HTERT RPE-1 (cell line): ENCODE measurements around the gene MRPL49.
"Not testable (repeated sequence)": the region's sequence is repeated elsewhere in the genome, so short reads cannot be mapped to it uniquely, and the experiment has no call there.

Experiments
- in situ Hi-C: fragments of 300-500 bp; cut with MboI; formaldehyde crosslinking; loops from 4 replicates; pipeline ENCODE4 v1.14.3; 2020; ENCODE audit warnings: low sequenced_read_pairs

The MRPL49 gene

GRCh38 chr11:65117206-65118096 lies 4.7 kb upstream of the MRPL49 start, which contains the start of gene ZNHIT2:
ZNHIT2 (minus strand) TSS chr11:65117701; CDS start chr11:65117653, 48 bp downstream.
- in situ Hi-C loops: no loop called here

- in situ Hi-C loops: no loop called here
These were observed 3.9 kb upstream of the MRPL49 start for GRCh38 chr11:65118097-65118837.

DNA sequence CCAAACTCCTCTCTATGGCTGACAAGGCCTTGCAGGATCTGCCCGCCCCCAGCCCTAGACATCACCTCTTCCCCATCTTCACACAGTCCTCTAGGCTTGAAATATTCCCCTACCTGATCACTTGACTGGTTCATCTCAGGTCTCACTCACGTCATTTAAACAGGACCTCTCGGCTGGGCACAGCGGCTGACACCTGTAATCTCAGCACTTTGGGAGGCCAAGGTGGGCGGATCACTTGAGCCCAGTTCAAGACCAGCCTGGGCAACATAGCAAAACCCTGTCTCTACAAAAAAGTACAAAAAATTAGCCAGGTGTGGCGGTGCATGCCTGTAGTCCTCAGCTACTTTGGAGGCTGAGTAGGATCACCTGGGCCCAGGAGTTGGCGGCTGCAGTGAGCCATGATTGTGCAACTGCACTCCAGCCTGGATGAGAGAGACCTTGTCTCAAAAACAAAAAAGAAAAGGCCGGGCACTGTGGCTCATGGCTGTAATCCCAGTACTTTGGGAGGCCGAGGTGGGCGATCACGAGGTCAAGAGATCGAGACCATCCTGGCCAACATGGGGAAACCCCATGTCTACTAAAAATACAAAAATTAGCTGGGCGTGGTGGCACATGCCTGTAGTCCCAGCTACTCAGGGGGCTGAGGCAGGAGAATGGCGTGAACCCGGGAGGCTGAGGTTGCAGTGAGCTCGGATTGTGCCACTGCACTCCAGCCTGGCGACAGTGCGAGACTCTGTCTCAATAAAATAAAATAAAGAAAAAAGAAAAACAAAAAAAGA lies 3.0 kb upstream of the MRPL49 start:
- in situ Hi-C loops: not testable (repeated sequence)

DNA sequence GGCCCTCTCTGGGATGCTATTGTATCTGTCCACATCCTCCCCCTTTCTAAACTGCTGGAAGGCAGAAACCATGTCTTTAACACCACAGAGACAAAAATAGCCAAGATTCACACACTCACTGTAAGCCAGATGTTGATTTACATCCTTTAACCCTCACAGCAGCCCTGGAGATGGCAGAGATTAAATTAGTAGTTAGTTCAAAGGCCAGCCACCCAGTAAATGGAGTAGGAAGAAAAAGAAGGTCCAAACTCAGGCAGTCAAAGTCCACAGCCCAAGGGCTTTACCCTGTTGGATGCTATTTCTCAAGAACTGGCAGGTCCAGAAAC lies 2.5 kb upstream of the MRPL49 start:
- in situ Hi-C loops: no loop called here

GRCh38 chr11:65120831-65121230 lies 1.3 kb upstream of the MRPL49 start:
- in situ Hi-C loops: no loop called here

DNA sequence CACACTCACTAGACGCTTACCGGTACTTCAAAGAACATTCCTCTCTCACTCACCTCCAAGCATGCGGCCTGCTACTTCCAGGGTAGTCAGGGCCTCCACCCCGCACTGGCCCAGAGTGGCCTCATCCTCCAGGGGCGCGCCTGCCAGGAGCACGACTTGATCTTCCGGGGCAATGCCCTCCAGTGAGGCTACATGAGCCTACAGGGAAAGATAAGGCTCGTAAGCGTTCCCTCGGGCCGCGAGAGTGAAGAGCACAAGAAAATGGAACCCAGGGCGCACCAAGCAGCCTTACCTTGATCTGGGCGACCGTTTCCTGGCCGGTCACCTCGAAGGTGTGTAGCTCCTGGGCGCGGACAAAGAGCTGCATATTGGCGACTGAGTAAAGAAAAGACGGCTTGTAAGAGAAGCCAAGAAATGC lies 665 bp upstream of the MRPL49 start:
- in situ Hi-C loops: no loop called here

DNA sequence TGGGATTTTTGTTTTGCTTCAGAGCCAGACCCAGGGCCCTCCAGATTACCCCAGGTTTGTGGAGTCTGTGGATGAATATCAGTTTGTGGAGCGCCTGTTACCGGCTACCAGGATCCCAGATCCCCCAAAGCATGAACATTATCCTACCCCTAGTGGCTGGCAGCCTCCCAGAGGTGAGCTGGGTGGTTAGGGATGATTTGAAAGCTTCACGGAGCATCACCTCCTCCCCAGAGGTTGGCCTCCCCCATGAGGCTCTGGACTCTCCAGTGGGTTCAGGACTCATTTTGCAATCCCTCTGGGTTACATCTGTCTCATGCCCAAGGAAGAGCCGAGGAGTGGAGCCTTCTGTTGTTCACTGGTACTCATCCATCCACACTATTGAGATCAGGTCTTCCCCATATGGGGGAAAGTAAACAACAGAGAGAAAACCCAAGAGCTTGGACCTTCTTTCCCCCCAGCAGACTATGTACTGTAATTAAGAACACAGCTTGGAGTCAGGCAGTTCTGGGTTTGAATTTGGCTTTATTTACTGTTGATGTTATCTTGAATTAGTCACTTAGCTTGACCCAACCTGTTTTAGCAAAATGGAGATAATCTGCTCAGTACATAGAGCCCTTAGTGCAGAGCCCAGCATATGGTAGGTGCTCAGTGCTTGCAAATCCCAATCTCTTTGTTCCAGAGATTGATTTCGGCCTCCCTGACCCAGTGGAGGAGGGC lies 2.5 kb downstream of the MRPL49 start:
- in situ Hi-C loops: no loop called here

DNA sequence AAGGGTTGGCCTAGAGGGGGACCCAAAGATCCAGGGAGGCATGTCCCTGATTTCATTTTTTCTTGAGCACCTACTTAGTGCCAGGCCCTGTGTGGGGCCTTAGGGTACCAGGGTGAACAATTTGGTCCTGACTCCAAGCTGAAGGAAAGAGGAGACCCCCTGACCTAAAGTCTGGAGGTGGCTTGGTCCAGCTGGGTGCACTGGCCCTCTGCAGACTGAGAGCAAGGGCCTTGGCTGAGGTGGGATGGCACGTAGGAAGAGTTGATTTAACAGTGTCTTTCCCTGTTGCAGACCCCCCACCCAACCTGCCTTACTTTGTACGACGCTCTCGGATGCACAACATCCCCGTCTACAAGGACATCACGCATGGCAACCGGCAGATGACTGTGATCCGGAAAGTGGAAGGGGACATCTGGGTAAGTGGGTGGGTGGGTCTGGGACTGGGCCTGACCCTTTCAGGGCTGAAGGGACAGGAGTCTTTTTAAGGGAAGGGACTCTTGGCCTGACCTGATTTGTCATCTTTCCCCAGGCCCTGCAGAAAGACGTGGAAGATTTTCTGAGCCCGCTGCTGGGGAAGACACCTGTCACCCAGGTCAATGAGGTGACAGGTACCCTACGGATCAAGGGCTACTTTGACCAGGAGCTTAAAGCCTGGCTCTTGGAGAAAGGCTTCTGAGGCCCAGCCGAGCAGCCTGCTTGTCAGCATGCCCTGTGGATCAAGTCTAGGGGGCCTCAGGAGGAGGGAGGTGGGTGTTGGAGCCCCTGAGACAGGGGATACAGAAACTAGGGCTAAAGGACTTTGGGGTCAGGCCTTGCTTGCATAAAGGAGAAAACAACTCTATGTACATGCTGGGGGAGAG lies 3.3 kb downstream of the MRPL49 start:
- in situ Hi-C loops: no loop called here

- in situ Hi-C loops: no loop called here
These were observed 4.6 kb downstream of the MRPL49 start for GRCh38 chr11:65126624-65127274.

GRCh38 chr11:65127473-65128181 lies 5.5 kb downstream of the MRPL49 start:
- in situ Hi-C loops: no loop called here

- in situ Hi-C loops: no loop called here
These were observed 6.3 kb downstream of the MRPL49 start for GRCh38 chr11:65128182-65129145.

DNA sequence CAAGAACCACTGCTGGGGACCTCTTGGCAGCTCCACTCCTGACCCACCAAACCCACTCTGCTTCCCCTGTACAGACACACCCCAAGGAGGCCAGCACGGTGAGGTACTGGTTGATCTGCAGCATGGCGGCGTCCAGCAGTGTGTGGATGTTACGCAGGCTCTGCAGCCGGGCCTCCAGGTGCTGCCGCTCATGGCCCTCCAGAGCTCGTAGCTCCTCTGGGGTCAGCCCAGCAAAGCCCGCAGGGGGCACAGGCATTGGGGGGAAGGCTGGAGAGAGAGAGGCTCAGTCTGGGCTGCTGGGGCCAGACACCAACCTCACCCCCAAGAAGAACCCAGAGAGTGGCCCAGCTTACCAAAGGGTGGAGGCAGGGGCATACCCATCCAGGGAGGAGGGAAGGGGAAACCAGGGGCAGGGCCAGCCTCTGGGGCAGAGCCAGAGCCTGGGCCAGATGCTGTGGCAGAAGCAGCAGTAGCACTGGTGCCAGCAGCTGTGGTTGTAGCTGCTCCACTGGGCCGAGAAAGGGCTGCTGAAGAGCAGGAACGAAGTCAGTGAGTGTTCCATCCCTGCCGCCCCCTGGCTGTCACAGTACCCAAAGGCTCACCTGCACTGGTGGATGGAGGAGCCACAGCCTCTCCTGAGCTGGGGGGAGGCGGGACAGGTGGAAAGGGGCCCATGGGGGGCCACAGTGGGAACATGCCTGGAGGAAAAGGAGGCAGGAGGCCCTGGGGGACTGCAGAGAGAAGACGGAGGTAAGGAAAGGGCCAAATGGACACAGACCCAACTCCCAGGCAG lies 7.7 kb downstream of the MRPL49 start:
- in situ Hi-C loops: no loop called here

- in situ Hi-C loops: no loop called here
These were observed 8.7 kb downstream of the MRPL49 start for GRCh38 chr11:65130631-65131416.

DNA sequence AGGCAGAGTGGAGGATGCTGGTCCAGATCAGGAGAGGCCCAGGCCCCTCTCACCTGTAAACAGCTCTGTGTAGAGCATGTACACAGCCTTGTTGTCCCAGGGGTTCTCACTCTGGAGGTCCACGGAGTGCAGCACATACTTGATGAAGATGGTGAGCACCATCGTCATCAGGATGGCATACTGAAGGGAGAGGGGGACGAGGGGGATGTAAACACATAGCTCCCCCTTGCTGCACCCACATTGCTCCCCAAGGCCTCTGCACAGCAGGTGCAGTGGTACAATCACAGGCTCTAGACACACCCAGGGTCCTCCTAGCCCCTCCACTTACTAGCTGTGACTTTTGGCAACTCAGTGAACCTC lies 9.3 kb downstream of the MRPL49 start:
- in situ Hi-C loops: no loop called here

GRCh38 chr11:65131895-65132237 lies 9.7 kb downstream of the MRPL49 start:
- in situ Hi-C loops: no loop called here
